Smooth muscle cell of the brain vasculature (primary cell): Measurements from ENCODE around the gene GPT2.

Experiments used
- DNase-seq: peaks from one replicate; pipeline ENCODE4 v3.0.0-alpha.2; 2012; ENCODE audit warnings: low read depth, low spot score

The GPT2 gene

GRCh38 chr16:46896314-46896968 is 12.3 kb downstream of the GPT2 start:
- no peak for DNase-seq

GRCh38 chr16:46897471-46897870 is 13.3 kb downstream of the GPT2 start:
- no peak for DNase-seq

GRCh38 chr16:46898006-46898405 is 13.8 kb downstream of the GPT2 start:
- no peak for DNase-seq

GRCh38 chr16:46899443-46900143 is 15.4 kb downstream of the GPT2 start:
- DNase-seq, result no peak

GRCh38 chr16:46900455-46901235 is 16.5 kb downstream of the GPT2 start:
- DNase-seq, result no peak

GRCh38 chr16:46901709-46902108 is 17.5 kb downstream of the GPT2 start:
- no peak for DNase-seq

GRCh38 chr16:46903255-46903905 is 19.2 kb downstream of the GPT2 start:
- DNase-seq, result no peak

GRCh38 chr16:46904471-46904870 is 20.3 kb downstream of the GPT2 start:
- no peak for DNase-seq

- DNase-seq, result no peak
These were observed 22.3 kb downstream of the GPT2 start for GRCh38 chr16:46906360-46907060.

- no peak for DNase-seq
These were observed 23.1 kb downstream of the GPT2 start for GRCh38 chr16:46907061-46907774.

- peak; percentile 55 for DNase-seq
These were observed 24.6 kb downstream of the GPT2 start for GRCh38 chr16:46908540-46909372.

- DNase-seq, result no peak
These were observed 26.9 kb downstream of the GPT2 start for GRCh38 chr16:46911038-46911437.

GRCh38 chr16:46911650-46912049 is 27.5 kb downstream of the GPT2 start:
- DNase-seq, result no peak

GRCh38 chr16:46914556-46915201 is 30.5 kb downstream of the GPT2 start:
- no peak for DNase-seq

- DNase-seq, result no peak
These were observed 31.4 kb downstream of the GPT2 start for GRCh38 chr16:46915483-46916025.

- DNase-seq, result no peak
These were observed 32.8 kb downstream of the GPT2 start for GRCh38 chr16:46916980-46917379.

GRCh38 chr16:46918400-46918799 is 34.2 kb downstream of the GPT2 start:
- no peak for DNase-seq

GRCh38 chr16:46918905-46919792 is 35.0 kb downstream of the GPT2 start:
- DNase-seq, result no peak
